H1 (cell line): ENCODE measurements around the gene SLC39A11.

Experiments used
- CEBPB ChIP-seq: IDR thresholded peaks from 2 replicates; pipeline ENCODE4 v1.6.1; 2012; ENCODE audit warnings: low read depth, low read length
- EP300 ChIP-seq, 2 experiments: IDR thresholded peaks; 1 replicate in 1 of 2; 2 replicates in 1 of 2; pipeline ENCODE4 v1.6.1; 2011 to 2012; ENCODE audit warnings: low read depth in 2 of 2, low read length in 2 of 2, mild to moderate bottlenecking in 2 of 2, borderline replicate concordance in 1 of 2, inconsistent platforms in 1 of 2, moderate library complexity in 1 of 2
- GABPA ChIP-seq: IDR thresholded peaks from 2 replicates; pipeline ENCODE4 v1.6.1; 2011; ENCODE audit warnings: mild to moderate bottlenecking, low read length, moderate library complexity, borderline replicate concordance; ENCODE audit not compliant: insufficient read depth
- JUND ChIP-seq: IDR thresholded peaks from 2 replicates; pipeline ENCODE4 v1.6.1; 2011; ENCODE audit warnings: mild to moderate bottlenecking, improper control_type of control experiment, low read length
- POLR2A ChIP-seq, 2 experiments: IDR thresholded peaks; 1 replicate in 1 of 2; 2 replicates in 1 of 2; pipeline ENCODE4 v1.6.1; 2011; ENCODE audit warnings: low read depth in 2 of 2, low read length in 2 of 2, mild to moderate bottlenecking in 2 of 2; ENCODE audit errors: control extremely low read depth in 1 of 2
- RBBP5 ChIP-seq: IDR thresholded peaks from 2 replicates; pipeline ENCODE4 v1.7.1; 2012; ENCODE audit warnings: low read depth, mild to moderate bottlenecking, inconsistent platforms, low read length, moderate library complexity, borderline replicate concordance
- RFX5 ChIP-seq: IDR thresholded peaks from 2 replicates; pipeline ENCODE4 v1.6.1; 2011; ENCODE audit warnings: low read depth, low read length, improper control_type of control experiment, borderline replicate concordance
- SP2 ChIP-seq: IDR thresholded peaks from 2 replicates; pipeline ENCODE4 v1.6.1; 2012; ENCODE audit warnings: mild to moderate bottlenecking, low read length, inconsistent platforms
- SUZ12 ChIP-seq: fragments of 200-600 bp; sonication (generic); IDR thresholded peaks from 2 replicates; pipeline ENCODE4 v1.6.1; 2012; ENCODE audit warnings: mild to moderate bottlenecking, inconsistent platforms, low read length, moderate library complexity, mixed read lengths
- YY1 ChIP-seq: IDR thresholded peaks from 2 replicates; pipeline ENCODE4 v1.6.1; 2011; ENCODE audit warnings: low read depth, mild to moderate bottlenecking, low read length
- TF ChIP-seq, protein P1 (sequence below), 3 experiments: IDR thresholded peaks; 1 replicate in 2 of 3; 2 replicates in 1 of 3; pipeline versions ENCODE4 v1.5.1 to v1.6.1; 2011; ENCODE audit warnings: low read length in 3 of 3, mild to moderate bottlenecking in 3 of 3, inconsistent platforms in 2 of 3, low read depth in 1 of 3, moderate library complexity in 1 of 3; ENCODE audit not compliant: insufficient read depth in 1 of 3; ENCODE audit errors: control extremely low read depth in 1 of 3

DNA sequence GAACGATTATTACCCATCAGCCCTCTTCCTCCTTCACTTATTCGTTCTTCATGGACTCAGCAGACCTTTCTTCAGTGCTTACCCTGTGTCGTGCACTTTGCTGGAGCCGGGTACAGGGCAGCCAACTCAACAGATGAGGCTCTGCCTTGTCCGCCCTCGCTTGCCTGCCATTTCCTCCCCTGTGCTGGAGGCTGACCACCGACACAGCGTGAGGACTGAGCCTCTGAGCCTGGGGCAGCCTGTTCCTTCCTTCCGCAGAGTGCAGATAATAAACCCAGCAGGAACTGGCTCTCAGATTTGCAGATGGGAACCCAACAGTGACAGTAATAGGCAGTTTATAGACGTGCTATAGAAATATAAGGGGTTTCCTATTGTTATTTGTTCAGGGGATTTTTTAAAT, 7.0 kb upstream of the SLC39A11 start:
- TF ChIP-seq CEBPB (no peak), RFX5 (no peak), JUND (no peak), SUZ12 (no peak), RBBP5 (no peak), SP2 (no peak), POLR2A (IDR thresholded peaks at IDR 0.05; ENCODE audit: control extremely low read depth in 1 of 2, low read depth in 2 of 2, low read length in 2 of 2) (no peak), EP300 (IDR thresholded peaks at IDR 0.05; ENCODE audit: borderline replicate concordance in 1 of 2, low read depth in 2 of 2, low read length in 2 of 2) (no peak), GABPA (no peak), YY1 (no peak)
- TF ChIP-seq, protein P1, sequence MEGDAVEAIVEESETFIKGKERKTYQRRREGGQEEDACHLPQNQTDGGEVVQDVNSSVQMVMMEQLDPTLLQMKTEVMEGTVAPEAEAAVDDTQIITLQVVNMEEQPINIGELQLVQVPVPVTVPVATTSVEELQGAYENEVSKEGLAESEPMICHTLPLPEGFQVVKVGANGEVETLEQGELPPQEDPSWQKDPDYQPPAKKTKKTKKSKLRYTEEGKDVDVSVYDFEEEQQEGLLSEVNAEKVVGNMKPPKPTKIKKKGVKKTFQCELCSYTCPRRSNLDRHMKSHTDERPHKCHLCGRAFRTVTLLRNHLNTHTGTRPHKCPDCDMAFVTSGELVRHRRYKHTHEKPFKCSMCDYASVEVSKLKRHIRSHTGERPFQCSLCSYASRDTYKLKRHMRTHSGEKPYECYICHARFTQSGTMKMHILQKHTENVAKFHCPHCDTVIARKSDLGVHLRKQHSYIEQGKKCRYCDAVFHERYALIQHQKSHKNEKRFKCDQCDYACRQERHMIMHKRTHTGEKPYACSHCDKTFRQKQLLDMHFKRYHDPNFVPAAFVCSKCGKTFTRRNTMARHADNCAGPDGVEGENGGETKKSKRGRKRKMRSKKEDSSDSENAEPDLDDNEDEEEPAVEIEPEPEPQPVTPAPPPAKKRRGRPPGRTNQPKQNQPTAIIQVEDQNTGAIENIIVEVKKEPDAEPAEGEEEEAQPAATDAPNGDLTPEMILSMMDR (IDR thresholded peaks at IDR 0.05; ENCODE audit: control extremely low read depth in 1 of 3, insufficient read depth in 1 of 3, low read depth in 1 of 3, low read length in 3 of 3) = no peak
